Natural killer cell (primary cell): ENCODE results near the gene PPP1R3C. TPM values are rescaled to one million over a fixed set of nuclear protein-coding genes. Genes with fewer than 3 reads are reported as not detected.

ENCODE experiments used
- ATAC-seq, 3 donors: fragments of 150-1000 bp in 2 of 3; fragments of 200-7000 bp in 1 of 3; cut with Tn5 transposase; 1 replicate in 1 of 3; 2 replicates in 2 of 3; pipeline ENCODE4 v1.10.0; 2021; ENCODE audit warnings: mild to moderate bottlenecking in 2 of 3, moderate library complexity in 2 of 3
- DNase-seq, 2 donors: peaks; one replicate each; pipeline versions ENCODE4 v3.0.0 to v3.0.0-alpha.2; 2013 to 2021; ENCODE audit warnings: mixed read lengths in 1 of 2
- H3K27ac ChIP-seq: one replicate; pipeline ENCODE4 v1.5.1; 2013; ENCODE audit warnings: mild to moderate bottlenecking, low read length
- H3K27me3 ChIP-seq: one replicate; pipeline ENCODE4 v1.6.1; 2013; ENCODE audit warnings: low read length; ENCODE audit not compliant: control insufficient read depth, insufficient read depth
- H3K36me3 ChIP-seq: one replicate; pipeline ENCODE4 v1.6.1; 2013; ENCODE audit warnings: low read length; ENCODE audit not compliant: control insufficient read depth, insufficient read depth
- H3K4me1 ChIP-seq: one replicate; pipeline ENCODE4 v1.6.1; 2013; ENCODE audit warnings: low read length; ENCODE audit not compliant: control insufficient read depth, insufficient read depth
- H3K4me3 ChIP-seq: one replicate; pipeline ENCODE4 v1.5.1; 2013; ENCODE audit warnings: low read length
- H3K9me3 ChIP-seq: one replicate; pipeline ENCODE4 v1.6.1; 2013; ENCODE audit warnings: low read length; ENCODE audit not compliant: control insufficient read depth, insufficient read depth
- H3K27ac Mint-ChIP-seq, 2 donors: one replicate each; pipeline ENCODE4 v1.8.0; 2022; ENCODE audit warnings: mild to moderate bottlenecking in 2 of 2, mixed read lengths in 2 of 2, moderate library complexity in 1 of 2
- H3K27me3 Mint-ChIP-seq, 2 donors: one replicate each; pipeline ENCODE4 v1.8.0; 2022; ENCODE audit warnings: low read depth in 2 of 2, mixed read lengths in 2 of 2
- H3K36me3 Mint-ChIP-seq: one replicate; pipeline ENCODE4 v1.8.0; 2022; ENCODE audit warnings: mixed read lengths
- H3K4me1 Mint-ChIP-seq, 2 donors: one replicate each; pipeline ENCODE4 v1.8.0; 2022; ENCODE audit warnings: mixed read lengths in 2 of 2
- H3K4me3 Mint-ChIP-seq: one replicate; pipeline ENCODE4 v1.8.0; 2022; ENCODE audit warnings: mild to moderate bottlenecking, moderate library complexity, mixed read lengths
- H3K9me3 Mint-ChIP-seq, 2 donors: one replicate each; pipeline ENCODE4 v1.8.0; 2022; ENCODE audit warnings: mixed read lengths in 2 of 2
- WGBS: methylation state at CpG from one replicate; pipeline ENCODE4 v1.1.7; 2013; ENCODE audit warnings: missing lambda C conversion rate; ENCODE audit not compliant: insufficient coverage; 5-methylcytosine and 5-hydroxymethylcytosine counted together
- intact Hi-C: fragments of 100-400 bp; cut with micrococcal nuclease; formaldehyde crosslinking; loops from one replicate; pipeline ENCODE4 v1.14.2; 2022
- total RNA-seq, 4 donors: library from RNA; stranded (reverse); fragments of 120-200 nt in 1 of 4; gene quantifications; one replicate each; pipeline versions ENCODE4 v1.2.3 to v1.2.4, GENCODE V29; 2013 to 2022
- TF ChIP-seq, protein P1 (sequence below): fragments of 200-600 bp; IDR thresholded peaks from one replicate; pipeline ENCODE4 v1.8.0; 2022; ENCODE audit warnings: antibody characterized with exemption

Gene PPP1R3C
- total RNA-seq, 3 donors from 2014 or later (not counting 1 experiment from before 2014, with no cell fraction given), result not detected

DNA sequence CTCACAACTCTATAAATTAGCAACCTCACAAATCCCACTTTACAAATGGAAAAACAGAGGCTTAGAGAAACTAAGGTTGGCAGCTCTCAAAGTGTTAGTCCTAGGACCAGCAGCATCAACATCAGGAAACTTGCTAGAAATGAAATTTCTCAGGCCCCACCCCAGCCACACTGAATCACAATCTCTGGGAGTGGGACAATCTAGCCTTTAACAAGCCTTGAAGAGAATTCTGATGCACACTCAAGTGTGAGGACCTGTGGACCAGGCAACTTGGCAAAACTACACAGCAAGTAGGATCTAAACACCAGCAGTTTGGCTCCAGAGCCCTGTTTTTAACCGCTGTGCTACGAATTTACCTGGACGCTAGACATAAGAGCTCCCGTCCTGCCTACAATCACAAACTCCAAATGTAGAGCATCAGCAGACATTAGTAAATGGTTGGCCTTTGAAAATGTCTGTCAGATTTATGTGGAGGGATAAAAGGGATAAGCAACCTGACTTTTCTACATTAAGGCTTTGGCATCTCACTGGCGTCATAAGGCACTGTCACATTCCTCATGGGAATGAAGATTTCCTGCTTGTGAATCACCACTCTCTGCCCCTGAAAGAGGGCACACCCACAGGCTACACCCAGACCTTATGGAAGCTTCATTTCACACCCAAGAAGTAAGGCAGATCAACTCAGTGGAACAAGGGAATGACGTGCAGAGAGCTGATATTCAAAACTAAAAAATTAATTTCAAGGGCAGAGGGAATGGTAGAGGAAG is 34.5 kb downstream of the PPP1R3C start:
- Mint-ChIP-seq H3K27ac (no peak overlapping the region), H3K27me3 (peaks cover 10 to 12% of the 10 kb centered on the region in 2 donors), H3K9me3 (no peaks in the 10 kb centered on the region), H3K4me3 (no peak overlapping the region), H3K36me3 (no peaks in the 10 kb centered on the region), H3K4me1 (no peaks in the 10 kb centered on the region)
- H3K36me3 ChIP-seq, result no peaks in the 10 kb centered on the region
- H3K4me1 ChIP-seq, result no peaks in the 10 kb centered on the region
- H3K27me3 ChIP-seq, result no peaks in the 10 kb centered on the region
- H3K27ac ChIP-seq, result no peak overlapping the region
- ATAC-seq, result no peak
- WGBS, result 97% methylated on average over 5 of the region's 6 CpGs
- no peaks in the 10 kb centered on the region for H3K9me3 ChIP-seq
- TF ChIP-seq, protein P1, sequence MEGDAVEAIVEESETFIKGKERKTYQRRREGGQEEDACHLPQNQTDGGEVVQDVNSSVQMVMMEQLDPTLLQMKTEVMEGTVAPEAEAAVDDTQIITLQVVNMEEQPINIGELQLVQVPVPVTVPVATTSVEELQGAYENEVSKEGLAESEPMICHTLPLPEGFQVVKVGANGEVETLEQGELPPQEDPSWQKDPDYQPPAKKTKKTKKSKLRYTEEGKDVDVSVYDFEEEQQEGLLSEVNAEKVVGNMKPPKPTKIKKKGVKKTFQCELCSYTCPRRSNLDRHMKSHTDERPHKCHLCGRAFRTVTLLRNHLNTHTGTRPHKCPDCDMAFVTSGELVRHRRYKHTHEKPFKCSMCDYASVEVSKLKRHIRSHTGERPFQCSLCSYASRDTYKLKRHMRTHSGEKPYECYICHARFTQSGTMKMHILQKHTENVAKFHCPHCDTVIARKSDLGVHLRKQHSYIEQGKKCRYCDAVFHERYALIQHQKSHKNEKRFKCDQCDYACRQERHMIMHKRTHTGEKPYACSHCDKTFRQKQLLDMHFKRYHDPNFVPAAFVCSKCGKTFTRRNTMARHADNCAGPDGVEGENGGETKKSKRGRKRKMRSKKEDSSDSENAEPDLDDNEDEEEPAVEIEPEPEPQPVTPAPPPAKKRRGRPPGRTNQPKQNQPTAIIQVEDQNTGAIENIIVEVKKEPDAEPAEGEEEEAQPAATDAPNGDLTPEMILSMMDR, result no peak
- no peak overlapping the region for H3K4me3 ChIP-seq
- intact Hi-C loops, result no loop called here
- DNase-seq, result no peak

DNA sequence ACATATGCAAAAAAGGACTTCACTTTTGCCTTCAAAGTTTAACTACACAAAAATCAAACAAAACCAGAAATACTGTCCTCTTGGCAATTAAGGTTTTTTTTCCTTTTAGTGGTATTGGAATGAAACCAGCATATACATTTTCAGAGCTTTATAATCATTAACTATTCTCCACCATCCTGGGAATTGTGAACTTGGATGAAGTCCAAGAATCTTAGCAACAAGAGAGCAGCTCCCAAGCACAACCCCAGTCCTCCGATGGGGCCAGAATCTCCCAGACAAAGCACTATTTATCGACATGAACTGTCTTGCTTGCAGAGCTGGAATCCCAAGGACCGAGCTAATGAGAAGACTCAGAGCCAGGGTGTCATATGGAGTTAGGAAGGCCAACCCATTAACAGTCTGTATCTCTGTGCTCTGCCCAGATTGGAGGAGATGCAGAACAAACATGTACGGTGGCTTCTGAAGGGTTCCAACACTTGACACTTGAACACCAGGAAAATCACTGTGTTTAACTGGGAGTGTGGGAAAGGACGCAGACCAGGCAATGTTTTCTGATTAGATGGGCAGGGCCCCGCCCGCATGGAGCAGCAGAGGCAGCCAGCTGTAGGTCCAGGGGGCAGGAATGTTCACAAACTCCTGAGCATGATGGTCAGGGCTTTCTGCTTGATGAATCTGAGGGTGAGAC is 35.5 kb downstream of the PPP1R3C start:
- TF ChIP-seq, protein P1, result no peak
- intact Hi-C loops, result no loop called here
- Mint-ChIP-seq H3K27me3 (peaks cover 13 to 15% of the 10 kb centered on the region in 2 donors), H3K9me3 (no peaks in the 10 kb centered on the region), H3K27ac (no peak overlapping the region), H3K4me3 (no peak overlapping the region), H3K36me3 (no peaks in the 10 kb centered on the region), H3K4me1 (no peaks in the 10 kb centered on the region)
- no peaks in the 10 kb centered on the region for H3K9me3 ChIP-seq
- H3K36me3 ChIP-seq, result no peaks in the 10 kb centered on the region
- no peaks in the 10 kb centered on the region for H3K27me3 ChIP-seq
- 88% methylated on average over 7 of the region's 7 CpGs for WGBS
- no peaks in the 10 kb centered on the region for H3K4me1 ChIP-seq
- ATAC-seq (no peak), DNase-seq (no peak)
- H3K27ac ChIP-seq, result no peak overlapping the region
- H3K4me3 ChIP-seq, result no peak overlapping the region

DNA sequence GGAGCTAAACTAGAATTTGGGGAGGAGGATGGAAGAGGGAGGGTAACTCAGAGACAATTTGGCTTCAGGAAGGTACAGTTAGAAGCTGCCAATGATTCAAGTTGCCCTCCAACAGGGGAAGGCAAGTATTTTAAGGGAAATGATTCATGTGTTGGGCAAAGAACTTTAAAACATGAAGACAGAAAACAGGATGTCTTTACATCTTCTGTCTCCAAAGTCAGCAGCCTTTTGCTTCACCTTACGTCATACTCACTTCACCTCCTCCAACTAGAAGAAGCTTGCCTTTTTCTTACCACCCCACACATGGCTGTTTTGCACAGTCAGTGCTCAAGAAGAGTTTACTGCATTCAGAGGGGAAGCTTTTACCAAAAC is 36.1 kb downstream of the PPP1R3C start:
- no peaks in the 10 kb centered on the region for H3K9me3 Mint-ChIP-seq
- no peaks in the 10 kb centered on the region for H3K27me3 ChIP-seq
- no peak overlapping the region for H3K27ac Mint-ChIP-seq
- no peak for ATAC-seq
- H3K4me1 Mint-ChIP-seq, result no peaks in the 10 kb centered on the region
- H3K4me3 Mint-ChIP-seq, result no peak overlapping the region
- H3K4me3 ChIP-seq, result no peak overlapping the region
- no peaks in the 10 kb centered on the region for H3K36me3 ChIP-seq
- DNase-seq, result no peak
- intact Hi-C loops, result no loop called here
- TF ChIP-seq, protein P1, result no peak
- WGBS, result 75% methylated on average over 1 of the region's 1 CpG
- no peaks in the 10 kb centered on the region for H3K36me3 Mint-ChIP-seq
- no peak overlapping the region for H3K27ac ChIP-seq
- H3K27me3 Mint-ChIP-seq, result peaks cover 13 to 15% of the 10 kb centered on the region in 2 donors
- no peaks in the 10 kb centered on the region for H3K9me3 ChIP-seq
- H3K4me1 ChIP-seq, result no peaks in the 10 kb centered on the region
